Neutrophil (primary cell): ENCODE data around the gene ZNF470.

Experiments used
- H3K27ac ChIP-seq: fragments of 200-600 bp; sonication (generic); 2 replicates; pipeline ENCODE4 v1.5.1; 2016; ENCODE audit warnings: mild to moderate bottlenecking, moderate library complexity
- H3K27me3 ChIP-seq: fragments of 200-600 bp; sonication (generic); 2 replicates; pipeline ENCODE4 v1.6.0; 2016; ENCODE audit warnings: mild to moderate bottlenecking
- H3K36me3 ChIP-seq: fragments of 200-600 bp; sonication (generic); 2 replicates; pipeline ENCODE4 v1.5.1; 2017
- H3K4me1 ChIP-seq, 2 experiments: fragments of 200-600 bp in 1 of 2; sonication (generic) in 1 of 2; 1 replicate in 1 of 2; 2 replicates in 1 of 2; pipeline versions ENCODE4 v1.5.1 to v1.6.1; 2013 to 2016; ENCODE audit warnings: low read depth in 1 of 2, low read length in 1 of 2, mild to moderate bottlenecking in 1 of 2, moderate library complexity in 1 of 2; ENCODE audit not compliant: control insufficient read depth in 1 of 2, insufficient read depth in 1 of 2
- H3K4me3 ChIP-seq, 2 experiments: fragments of 200-600 bp in 1 of 2; sonication (generic) in 1 of 2; 1 replicate in 1 of 2; 2 replicates in 1 of 2; pipeline ENCODE4 v1.5.1; 2013 to 2016; ENCODE audit warnings: low read depth in 1 of 2, low read length in 1 of 2, mild to moderate bottlenecking in 1 of 2, moderate library complexity in 1 of 2
- H3K9me3 ChIP-seq: fragments of 200-600 bp; sonication (generic); 2 replicates; pipeline ENCODE4 v1.5.1; 2016
- CTCF ChIP-seq: fragments of 200-600 bp; sonication (generic); IDR thresholded peaks from 2 replicates; pipeline ENCODE4 v1.5.1; 2016; ENCODE audit warnings: antibody characterized with exemption

ZNF470 gene

DNA sequence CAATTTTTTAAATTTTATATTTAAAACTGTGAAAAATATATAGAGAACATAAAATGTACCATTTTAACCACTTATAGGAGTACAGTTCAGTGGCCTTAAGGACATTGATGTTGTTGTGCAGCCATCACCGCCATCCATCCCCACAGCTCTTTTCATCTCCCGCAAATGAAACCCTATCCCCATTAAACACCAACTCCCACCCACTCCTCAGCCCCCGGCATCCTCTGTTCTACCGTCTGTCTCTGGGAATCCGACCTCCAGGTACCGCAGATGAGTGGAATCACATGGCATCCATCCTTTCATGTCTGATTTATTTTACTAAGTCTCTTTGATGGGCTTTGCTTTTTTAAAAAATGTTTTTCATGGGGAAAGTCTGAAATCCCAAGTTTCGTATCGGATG, 51.9 kb downstream of the ZNF470 start:
- Histone ChIP-seq H3K9me3 (peaks cover 37% of the 10 kb centered on the region), H3K4me1 (no peaks in the 10 kb centered on the region), H3K27me3 (no peaks in the 10 kb centered on the region), H3K27ac (no peak overlapping the region), H3K4me3 (no peak overlapping the region), H3K36me3 (no peaks in the 10 kb centered on the region)
- no peak for TF ChIP-seq CTCF

DNA sequence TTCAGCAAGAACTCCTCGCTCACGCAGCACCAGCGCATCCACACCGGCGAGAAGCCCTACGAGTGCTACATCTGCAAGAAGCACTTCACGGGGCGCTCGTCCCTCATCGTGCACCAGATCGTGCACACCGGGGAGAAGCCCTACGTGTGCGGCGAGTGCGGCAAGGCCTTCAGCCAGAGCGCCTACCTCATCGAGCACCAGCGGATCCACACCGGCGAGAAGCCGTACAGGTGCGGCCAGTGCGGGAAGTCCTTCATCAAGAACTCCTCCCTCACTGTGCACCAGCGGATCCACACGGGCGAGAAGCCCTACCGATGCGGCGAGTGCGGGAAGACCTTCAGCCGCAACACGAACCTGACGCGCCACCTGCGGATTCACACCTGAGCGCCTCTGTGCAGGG, 55.1 kb downstream of the ZNF470 start:
- no peaks in the 10 kb centered on the region for H3K36me3 ChIP-seq
- no peaks in the 10 kb centered on the region for H3K27me3 ChIP-seq
- peaks cover 46% of the 10 kb centered on the region for H3K9me3 ChIP-seq
- no peak for TF ChIP-seq CTCF
- H3K27ac ChIP-seq, result no peak overlapping the region
- H3K4me3 ChIP-seq, result no peak overlapping the region
- H3K4me1 ChIP-seq, result no peaks in the 10 kb centered on the region

DNA sequence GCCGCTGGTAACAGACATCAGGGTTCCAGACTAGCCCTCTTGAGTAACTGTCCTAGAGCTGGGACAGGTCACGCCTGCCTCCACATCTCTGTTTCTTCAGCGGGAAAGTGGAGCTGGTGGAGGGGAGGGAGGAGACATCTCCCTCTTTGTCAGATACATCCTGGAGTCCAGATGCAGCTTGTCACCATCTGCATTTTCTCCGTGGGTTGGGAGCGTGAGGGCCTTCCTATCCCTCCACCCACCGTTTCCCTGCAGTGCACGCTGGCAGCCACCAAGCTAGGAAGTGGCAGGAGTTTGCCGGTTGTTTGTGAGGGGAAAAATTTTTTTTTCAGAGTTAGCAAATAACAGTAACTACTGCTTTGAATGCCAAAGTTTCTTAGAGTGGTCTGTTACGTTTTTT, 55.7 kb downstream of the ZNF470 start:
- no peak overlapping the region for H3K4me3 ChIP-seq

DNA sequence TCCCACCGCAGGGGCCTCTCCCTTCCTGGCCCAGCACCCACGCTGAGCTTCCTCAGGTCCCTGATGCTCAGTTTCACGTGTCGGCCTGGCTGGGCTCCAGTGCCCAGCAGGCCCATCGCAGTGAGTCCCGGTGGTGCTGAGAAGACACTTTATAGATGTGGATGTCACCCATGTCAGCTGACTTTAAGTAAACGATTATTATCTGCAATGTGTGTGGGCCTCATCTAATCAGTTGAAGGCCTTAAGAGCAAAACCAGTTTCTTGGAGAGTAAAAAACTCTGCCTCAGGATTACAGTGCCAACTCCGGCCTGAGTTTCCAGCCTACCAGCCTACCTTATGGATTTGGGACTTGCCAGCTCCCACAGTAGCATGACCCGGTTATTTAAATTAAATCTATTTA, 58.4 kb downstream of the ZNF470 start:
- peaks cover 41% of the 10 kb centered on the region for H3K9me3 ChIP-seq

More for the DNA sequence above, 55.7 kb downstream of the ZNF470 start:
- H3K27ac ChIP-seq, result no peak overlapping the region
- no peaks in the 10 kb centered on the region for H3K27me3 ChIP-seq
- H3K36me3 ChIP-seq, result no peaks in the 10 kb centered on the region
- no peaks in the 10 kb centered on the region for H3K4me1 ChIP-seq
- no peak for TF ChIP-seq CTCF
- H3K9me3 ChIP-seq, result peaks cover 40% of the 10 kb centered on the region

GRCh38 chr19:56633021-56633420, 65.8 kb downstream of the ZNF470 start:
- Histone ChIP-seq H3K4me1 (no peaks in the 10 kb centered on the region), H3K9me3 (peaks cover 14% of the 10 kb centered on the region), H3K36me3 (no peaks in the 10 kb centered on the region), H3K4me3 (no peak overlapping the region), H3K27me3 (no peaks in the 10 kb centered on the region), H3K27ac (no peak overlapping the region)
- TF ChIP-seq CTCF, result no peak

More for the DNA sequence above, 58.4 kb downstream of the ZNF470 start:
- no peak overlapping the region for H3K4me3 ChIP-seq
- H3K27me3 ChIP-seq, result no peaks in the 10 kb centered on the region
- no peaks in the 10 kb centered on the region for H3K36me3 ChIP-seq
- H3K27ac ChIP-seq, result no peak overlapping the region
- no peak for TF ChIP-seq CTCF
- no peaks in the 10 kb centered on the region for H3K4me1 ChIP-seq
